Upper lobe of left lung (tissue), 4 donors: ENCODE data around the gene C17orf100.

ENCODE experiments used
- CTCF ChIP-seq, 6 experiments: fragments of 450-650 bp in 4 of 6; fragments of 200-600 bp in 2 of 6; sonication (generic) in 2 of 6; IDR thresholded peaks; one replicate each; pipeline ENCODE4 v1.5.1; 2016 to 2019; ENCODE audit warnings: antibody characterized with exemption in 6 of 6
- EP300 ChIP-seq, 4 donors: sonication (generic); formaldehyde crosslinking; IDR thresholded peaks; one replicate each; pipeline ENCODE4 v1.5.1; 2017; ENCODE audit warnings: antibody characterized with exemption in 4 of 4, control low read depth in 2 of 4
- POLR2A ChIP-seq, 4 donors: fragments of 450-650 bp; IDR thresholded peaks; one replicate each; pipeline ENCODE4 v1.5.1; 2016 to 2017; ENCODE audit warnings: antibody characterized with exemption in 4 of 4, mild to moderate bottlenecking in 2 of 4
- POLR2AphosphoS5 ChIP-seq, 2 donors: sonication (generic); formaldehyde crosslinking; IDR thresholded peaks; one replicate each; pipeline ENCODE4 v1.5.1; 2017; ENCODE audit warnings: antibody characterized with exemption in 2 of 2

- TF ChIP-seq CTCF (IDR thresholded peaks at IDR 0.05) = no peak
- no peak for TF ChIP-seq POLR2A (IDR thresholded peaks at IDR 0.05)
- no peak for TF ChIP-seq POLR2AphosphoS5 (IDR thresholded peaks at IDR 0.05)
- TF ChIP-seq EP300 (IDR thresholded peaks at IDR 0.05) = no peak
Measured at GRCh38 chr17:6627019-6627418, 24.5 kb upstream of the C17orf100 start.
